HCT116 (cell line): ENCODE measurements around the gene THUMPD2. TPM values are rescaled to one million over a fixed set of nuclear protein-coding genes. Genes with fewer than 3 reads are reported as not detected.
A peak's percentile ranks its signal among the peaks of the same experiment; 100 is the strongest.

Source experiments
- ATAC-seq: fragments of 200-7000 bp; cut with Tn5 transposase; 2 replicates; pipeline ENCODE4 v1.9.1; 2020; ENCODE audit warnings: mild to moderate bottlenecking, moderate library complexity
- BruUV-seq: library from RNA; stranded (reverse); fragments of 400-500 nt; replicated peaks from 2 replicates; lab custom pipeline; 2021; lab: Mats Ljungman, UMichigan
- CTCF ChIA-PET: fragments of 300-600 bp; sonication (Branson Sonifier 250); formaldehyde crosslinking; loops from one replicate; lab custom pipeline; 2021; ENCODE audit warnings: antibody characterized with exemption; lab: Charles Lee
- POLR2A ChIA-PET: fragments of 300-600, 350-600 bp; sonication (Branson Sonifier 250); formaldehyde crosslinking; loops from one replicate; lab custom pipeline; 2021; ENCODE audit warnings: antibody characterized with exemption; lab: Charles Lee
- RAD21 ChIA-PET, 2 experiments: fragments of 300-600 bp; sonication (Branson Sonifier 250); formaldehyde crosslinking; loops; one replicate each; lab custom pipeline; 2023; ENCODE audit warnings: low total read pairs in 2 of 2; ENCODE audit not compliant: uncharacterized antibody in 2 of 2, unreplicated experiment in 2 of 2, low non-redundant PET in 1 of 2; lab: Charles Lee
- DNase-seq: peaks from one replicate; pipeline ENCODE4 v3.0.0-alpha.2; 2010; ENCODE audit warnings: low read depth, low spot score
- H2AFZ ChIP-seq: fragments of 200-600 bp; shearing (Covaris generic), sonication (generic); 2 replicates; pipeline ENCODE4 v1.6.1; 2017; ENCODE audit warnings: low read depth, mixed run types, mixed read lengths, antibody characterized with exemption, low read length; ENCODE audit not compliant: poor library complexity, severe bottlenecking
- H3K27ac ChIP-seq: 2 replicates; pipeline ENCODE4 v1.5.1; 2012; ENCODE audit warnings: low read depth, low read length
- H3K27me3 ChIP-seq: fragments of 200-600 bp; sonication (generic); 2 replicates; pipeline ENCODE4 v1.6.1; 2016; ENCODE audit warnings: mixed run types, low read length, mixed read lengths; ENCODE audit not compliant: insufficient read depth
- H3K36me3 ChIP-seq, 2 experiments: fragments of 200-500 bp in 1 of 2; fragments of 200-600 bp in 1 of 2; sonication (Bioruptor generic) in 1 of 2; sonication (generic) in 1 of 2; 2 replicates each; pipeline versions ENCODE4 v1.5.1 to v1.6.1; 2014 to 2016; ENCODE audit warnings: low read length in 2 of 2, inconsistent platforms in 1 of 2, mixed read lengths in 1 of 2, mixed run types in 1 of 2; ENCODE audit not compliant: insufficient read depth in 2 of 2, control insufficient read depth in 1 of 2
- H3K4me1 ChIP-seq, 2 experiments: fragments of 200-600 bp in 1 of 2; sonication (generic) in 1 of 2; 2 replicates each; pipeline versions ENCODE4 v1.5.1 to v1.6.1; 2012 to 2017; ENCODE audit warnings: low read length in 2 of 2, inconsistent platforms in 1 of 2, mild to moderate bottlenecking in 1 of 2, mixed read lengths in 1 of 2, mixed run types in 1 of 2, moderate library complexity in 1 of 2; ENCODE audit not compliant: insufficient read depth in 2 of 2, control insufficient read depth in 1 of 2
- H3K4me2 ChIP-seq: fragments of 200-600 bp; sonication (generic); 2 replicates; pipeline ENCODE4 v1.6.1; 2017; ENCODE audit warnings: mixed run types, low read length, mixed read lengths
- H3K4me3 ChIP-seq, 2 experiments: fragments of 200-600 bp in 1 of 2; sonication (generic) in 1 of 2; replicated peaks in 1 of 2; 2 replicates each; pipeline ENCODE4 v1.5.1; 2011 to 2016; ENCODE audit warnings: low read length in 2 of 2, control low read depth in 1 of 2, low read depth in 1 of 2, mild to moderate bottlenecking in 1 of 2, mixed read lengths in 1 of 2, mixed run types in 1 of 2
- H3K79me2 ChIP-seq: fragments of 200-600 bp; sonication (generic); 2 replicates; pipeline ENCODE4 v1.6.1; 2017; ENCODE audit warnings: mild to moderate bottlenecking, mixed run types, low read length, moderate library complexity, mixed read lengths; ENCODE audit not compliant: insufficient read depth
- H3K9ac ChIP-seq: fragments of 200-600 bp; sonication (generic); 2 replicates; pipeline ENCODE4 v1.6.1; 2016; ENCODE audit warnings: low read length, mixed read lengths
- H3K9me2 ChIP-seq: fragments of 200-600 bp; sonication (generic), shearing (Covaris generic); 2 replicates; pipeline ENCODE4 v1.6.1; 2017; ENCODE audit warnings: mixed run types, mild to moderate bottlenecking, moderate library complexity; ENCODE audit not compliant: insufficient read depth
- H3K9me3 ChIP-seq, 2 experiments: fragments of 200-500 bp in 1 of 2; fragments of 200-600 bp in 1 of 2; sonication (Bioruptor generic) in 1 of 2; sonication (generic) in 1 of 2; 2 replicates each; pipeline ENCODE4 v1.6.1; 2014 to 2017; ENCODE audit warnings: low read length in 2 of 2, mixed read lengths in 2 of 2, inconsistent platforms in 1 of 2, low read depth in 1 of 2, mild to moderate bottlenecking in 1 of 2, mixed run types in 1 of 2, moderate library complexity in 1 of 2; ENCODE audit not compliant: control insufficient read depth in 1 of 2, insufficient read depth in 1 of 2
- H4K20me1 ChIP-seq: fragments of 200-600 bp; sonication (generic), shearing (Covaris generic); 2 replicates; pipeline ENCODE4 v1.6.1; 2017; ENCODE audit warnings: mixed run types, mild to moderate bottlenecking, moderate library complexity; ENCODE audit not compliant: insufficient read depth
- ATF3 ChIP-seq: IDR thresholded peaks from 2 replicates; pipeline ENCODE4 v1.6.1; 2012
- CTCF ChIP-seq, 3 experiments: fragments of 200-600 bp in 1 of 3; sonication (generic) in 1 of 3; IDR thresholded peaks in 2 of 3; conservative IDR thresholded peaks in 1 of 3; 2 replicates each; pipeline ENCODE4 v1.5.1; 2012 to 2017; ENCODE audit warnings: low read depth in 2 of 3, low read length in 2 of 3, antibody characterized with exemption in 1 of 3, borderline replicate concordance in 1 of 3, control low read depth in 1 of 3, mild to moderate bottlenecking in 1 of 3, mixed read lengths in 1 of 3, mixed run types in 1 of 3, moderate library complexity in 1 of 3; ENCODE audit not compliant: insufficient read depth in 1 of 3
- EZH2phosphoT487 ChIP-seq: fragments of 200-600 bp; IDR thresholded peaks from 2 replicates; pipeline ENCODE4 v1.6.1; 2018; ENCODE audit warnings: antibody characterized with exemption, borderline replicate concordance
- FOSL1 ChIP-seq: IDR thresholded peaks from 2 replicates; pipeline ENCODE4 v1.6.1; 2012; ENCODE audit warnings: low read depth
- POLR2AphosphoS5 ChIP-seq: IDR thresholded peaks from 2 replicates; pipeline ENCODE4 v1.6.1; 2011; ENCODE audit warnings: mild to moderate bottlenecking, low read depth, low read length, moderate library complexity
- RAD21 ChIP-seq: IDR thresholded peaks from 2 replicates; pipeline ENCODE4 v1.6.1; 2012; ENCODE audit warnings: low read depth, mild to moderate bottlenecking
- SIN3A ChIP-seq: IDR thresholded peaks from 2 replicates; pipeline ENCODE4 v1.6.1; 2012; ENCODE audit warnings: low read depth
- SRF ChIP-seq: IDR thresholded peaks from 2 replicates; pipeline ENCODE4 v1.6.1; 2012; ENCODE audit warnings: low read depth
- TCF7L2 ChIP-seq: IDR thresholded peaks from 2 replicates; pipeline ENCODE4 v1.7.0; 2011; ENCODE audit warnings: borderline replicate concordance, inconsistent platforms; ENCODE audit not compliant: insufficient read depth, insufficient read length; ENCODE audit errors: extremely low read depth
- YY1 ChIP-seq: IDR thresholded peaks from 2 replicates; pipeline ENCODE4 v1.6.1; 2011; ENCODE audit warnings: low read length, low read depth, moderate library complexity, mild to moderate bottlenecking; ENCODE audit not compliant: insufficient replicate concordance; ENCODE audit errors: extremely low read depth
- ZNF274 ChIP-seq: fragments of 200-500 bp; sonication (Bioruptor generic); IDR thresholded peaks from 2 replicates; pipeline ENCODE4 v1.6.1; 2014; ENCODE audit warnings: mild to moderate bottlenecking, low read depth, low read length, inconsistent platforms
- intact Hi-C: fragments of 100-400 bp; cut with micrococcal nuclease; formaldehyde crosslinking; loops from 2 replicates; pipeline ENCODE4 v1.10.0; 2022
- total RNA-seq: library from RNA; stranded (reverse); gene quantifications from one replicate; pipeline ENCODE4 v1.2.1, GENCODE V29; 2021; ENCODE audit not compliant: unreplicated experiment

The THUMPD2 gene
- total RNA-seq, 1 experiment from 2014 or later = 15.8 TPM

DNA sequence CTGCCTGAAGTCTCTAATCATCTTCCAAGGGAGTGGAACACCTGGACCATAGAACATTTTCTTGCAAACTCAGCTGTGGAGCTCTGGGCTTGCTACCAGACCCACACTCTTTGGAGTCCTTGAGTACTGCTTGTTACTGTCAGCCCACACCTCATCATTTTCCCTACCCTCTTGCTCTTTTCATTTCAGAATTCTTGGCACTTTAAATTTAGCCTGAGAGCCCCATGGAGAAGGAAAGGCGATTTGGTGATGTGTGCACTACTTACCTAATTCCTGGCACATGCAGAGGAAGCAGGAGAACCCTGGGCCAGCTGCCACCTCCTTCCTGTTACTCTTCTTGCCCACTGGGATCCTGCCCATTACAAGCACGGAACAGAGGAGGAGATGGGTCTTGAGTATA lies 81.6 kb downstream of the THUMPD2 start:
- no peak overlapping the region for H2AFZ ChIP-seq
- TF ChIP-seq SRF = no peak
- no peak for TF ChIP-seq FOSL1
- TF ChIP-seq ATF3 = no peak
- TF ChIP-seq POLR2AphosphoS5 = no peak
- TF ChIP-seq YY1 = no peak
- no peak for TF ChIP-seq TCF7L2
- TF ChIP-seq EZH2phosphoT487 = no peak
- TF ChIP-seq ZNF274 = no peak
- TF ChIP-seq, all 23 proteins: peak for 0
- POLR2A ChIA-PET = no interaction called here
- H3K4me1 ChIP-seq = no peaks in the 10 kb centered on the region
- H3K9me2 ChIP-seq = no peaks in the 10 kb centered on the region
- intact Hi-C loops = loop anchor here (10.0 kb wide), 1 partner anchor 183 kb away; no protein-coding TSS in a partner anchor
- no peak overlapping the region for H3K4me3 ChIP-seq
- H3K79me2 ChIP-seq = no peaks in the 10 kb centered on the region
- ATAC-seq = no peak
- H4K20me1 ChIP-seq = no peaks in the 10 kb centered on the region
- no peak overlapping the region for H3K27ac ChIP-seq
- CTCF ChIA-PET = interaction anchor here (1.0 to 3.2 kb wide), 2 partner anchors 32 to 318 kb away, joined by 3 to 20 read pairs; no protein-coding TSS in a partner anchor
- H3K36me3 ChIP-seq = no peaks in the 10 kb centered on the region
- no TSS peak for BruUV-seq
- H3K27me3 ChIP-seq = no peaks in the 10 kb centered on the region
- DNase-seq = no peak
- RAD21 ChIA-PET = no interaction called here
- no peak overlapping the region for H3K9ac ChIP-seq
- no peaks in the 10 kb centered on the region for H3K9me3 ChIP-seq
- no peak overlapping the region for H3K4me2 ChIP-seq

DNA sequence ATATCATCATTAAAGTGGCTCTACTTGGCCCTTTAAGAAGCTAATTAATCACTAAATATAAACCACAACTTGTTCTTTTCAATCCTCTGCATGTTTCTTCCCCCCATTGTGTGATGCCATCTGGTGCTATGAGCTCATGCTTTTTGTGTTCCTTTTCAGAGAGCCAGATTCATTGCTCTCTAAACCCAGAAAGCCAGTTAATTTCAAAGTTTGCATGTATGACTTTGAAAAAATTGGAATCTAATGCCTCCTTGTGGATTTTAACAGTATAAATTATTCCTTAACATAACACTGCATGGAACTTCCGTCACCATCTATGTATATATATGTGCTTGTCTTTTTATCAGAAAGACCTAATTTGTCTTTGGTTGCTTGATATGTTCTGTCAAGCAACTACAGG lies 82.2 kb downstream of the THUMPD2 start:
- ATAC-seq (peak; percentile 60; the same call in 1 of the 2 replicates), DNase-seq (no peak)
- Histone ChIP-seq H3K9me3 (no peaks in the 10 kb centered on the region), H3K27ac (no peak overlapping the region), H2AFZ (no peak overlapping the region), H3K4me2 (no peak overlapping the region), H3K4me3 (no peak overlapping the region), H3K79me2 (no peaks in the 10 kb centered on the region), H3K9ac (no peak overlapping the region), H3K4me1 (no peaks in the 10 kb centered on the region), H4K20me1 (no peaks in the 10 kb centered on the region), H3K9me2 (no peaks in the 10 kb centered on the region), H3K36me3 (no peaks in the 10 kb centered on the region), H3K27me3 (no peaks in the 10 kb centered on the region)
- TF ChIP-seq RAD21 (peak; percentile 58), CTCF (IDR thresholded peaks at IDR 0.05 in 2 of 3, conservative IDR thresholded peaks at IDR 0.05 in 1 of 3; ENCODE audit: borderline replicate concordance in 1 of 3, insufficient read depth in 1 of 3, low read depth in 2 of 3, low read length in 2 of 3) (peak; percentile 11 to 32 (median 23); a peak in 3 of 6 replicates), SIN3A (no peak)
- CTCF ChIA-PET = interaction anchor here (0.9 to 3.2 kb wide), 3 partner anchors 9 to 749 kb away, joined by 3 to 20 read pairs (median 4); no protein-coding TSS in a partner anchor
- RAD21 ChIA-PET = interaction anchor here in 1 of 2 experiments (1.0 kb wide), 1 partner anchor 317 kb away, joined by 3 read pairs; no protein-coding TSS in a partner anchor
- POLR2A ChIA-PET = no interaction called here
- no TSS peak for BruUV-seq
- intact Hi-C loops = loop anchor here (10.0 kb wide), 1 partner anchor 182 kb away; no protein-coding TSS in a partner anchor
